Right kidney (tissue), 9 donors: Measurements from ENCODE around the gene UBE2A.

Experiments
- DNase-seq: peaks from one replicate; pipeline ENCODE4 v3.0.0-alpha.2; 2016
- long read RNA-seq, 8 donors: transcript quantifications; one replicate each; lab custom pipeline, GENCODE V29; 2026

Gene UBE2A
- long read RNA-seq, donor 1, transcript UBE2A-207 (5 exons, 934 nt) = minor isoform, 5 of 45 reads
- long read RNA-seq, donor 1, transcript UBE2A-202 (6 exons, 1,874 nt) = major isoform, 11 of 45 reads
- long read RNA-seq, donor 1, partial matches to known transcripts = 17 of 45 reads
- long read RNA-seq, donor 1, other reads (novel, unspliced or antisense) = 0 of 45 reads
- long read RNA-seq, donor 2, transcript UBE2A-202 (6 exons, 1,874 nt) = major isoform, 14 of 23 reads
- long read RNA-seq, donor 2, partial matches to known transcripts = 0 of 23 reads
- long read RNA-seq, donor 2, other reads (novel, unspliced or antisense) = 0 of 23 reads
- long read RNA-seq, donor 3, transcript UBE2A-202 (6 exons, 1,874 nt) = major isoform, 7 of 15 reads
- long read RNA-seq, donor 3, partial matches to known transcripts = 0 of 15 reads
- long read RNA-seq, donor 3, other reads (novel, unspliced or antisense) = 0 of 15 reads
- long read RNA-seq, donor 4, transcript UBE2A-202 (6 exons, 1,874 nt) = major isoform, 16 of 62 reads
- long read RNA-seq, donor 4, partial matches to known transcripts = 37 of 62 reads
- long read RNA-seq, donor 4, other reads (novel, unspliced or antisense) = 0 of 62 reads
- long read RNA-seq, donor 5, transcript UBE2A-202 (6 exons, 1,874 nt) = major isoform, 18 of 30 reads
- long read RNA-seq, donor 5, partial matches to known transcripts = 0 of 30 reads
- long read RNA-seq, donor 5, other reads (novel, unspliced or antisense) = 0 of 30 reads
- long read RNA-seq, donor 6, transcript UBE2A-202 (6 exons, 1,874 nt) = major isoform, 17 of 36 reads
- long read RNA-seq, donor 6, partial matches to known transcripts = 14 of 36 reads
- long read RNA-seq, donor 6, other reads (novel, unspliced or antisense) = 0 of 36 reads
- long read RNA-seq, donor 7, transcript UBE2A-202 (6 exons, 1,874 nt) = major isoform, 22 of 40 reads
- long read RNA-seq, donor 7, transcript UBE2A-206 (5 exons, 1,381 nt) = minor isoform, 9 of 40 reads
- long read RNA-seq, donor 7, partial matches to known transcripts = 0 of 40 reads
- long read RNA-seq, donor 7, other reads (novel, unspliced or antisense) = 0 of 40 reads
- long read RNA-seq, donor 8, transcript UBE2A-202 (6 exons, 1,874 nt) = major isoform, 13 of 27 reads
- long read RNA-seq, donor 8, transcript UBE2A-207 (5 exons, 934 nt) = minor isoform, 5 of 27 reads
- long read RNA-seq, donor 8, partial matches to known transcripts = 0 of 27 reads
- long read RNA-seq, donor 8, other reads (novel, unspliced or antisense) = 0 of 27 reads

- DNase-seq = peak; percentile 68
Measured at GRCh38 chrX:119574394-119575266, at the start of gene UBE2A. Gene UBE2A, plus strand, starts transcription at chrX:119574563. Its CDS starts 149 bp downstream, at chrX:119574712.

- no peak for DNase-seq
Measured at GRCh38 chrX:119529345-119530276, 44.8 kb upstream of the UBE2A start.

- no peak for DNase-seq
Measured at GRCh38 chrX:119537487-119537886, 36.9 kb upstream of the UBE2A start.

- no peak for DNase-seq
Measured at GRCh38 chrX:119539872-119540271, 34.5 kb upstream of the UBE2A start.

GRCh38 chrX:119541188-119541587 is 33.2 kb upstream of the UBE2A start:
- no peak for DNase-seq

- no peak for DNase-seq
Measured at GRCh38 chrX:119549327-119550016, 24.9 kb upstream of the UBE2A start.

GRCh38 chrX:119552508-119552907 is 21.9 kb upstream of the UBE2A start:
- DNase-seq = no peak

GRCh38 chrX:119565107-119565663 is 9.2 kb upstream of the UBE2A start, which contains the start of gene STEEP1:
Gene STEEP1, minus strand, starts transcription at chrX:119565409. Its CDS starts 54 bp downstream, at chrX:119565355.
- peak; percentile 60 for DNase-seq

GRCh38 chrX:119570351-119570835 is 4.0 kb upstream of the UBE2A start:
- no peak for DNase-seq

- DNase-seq = no peak
Measured at GRCh38 chrX:119573222-119573621, 1.1 kb upstream of the UBE2A start.

- DNase-seq = peak; percentile 79
Measured at GRCh38 chrX:119573840-119574393, 446 bp upstream of the UBE2A start.

- DNase-seq = no peak
Measured at GRCh38 chrX:119579414-119579813, 5.1 kb downstream of the UBE2A start.

- no peak for DNase-seq
Measured at GRCh38 chrX:119583431-119584059, 9.2 kb downstream of the UBE2A start.

- no peak for DNase-seq
Measured at GRCh38 chrX:119589810-119590209, 15.4 kb downstream of the UBE2A start.

- DNase-seq = no peak
Measured at GRCh38 chrX:119602701-119603255, 28.4 kb downstream of the UBE2A start.

GRCh38 chrX:119604766-119605463 is 30.6 kb downstream of the UBE2A start:
- peak; percentile 23 for DNase-seq
